Endothelial cell of umbilical vein (primary cell): ENCODE measurements around the gene RIMOC1. TPM values are rescaled to one million over a fixed set of nuclear protein-coding genes. Genes with fewer than 3 reads are reported as not detected.

Experiments
- BruUV-seq: library from RNA; stranded (reverse); fragments of 400-500 nt; replicated peaks from 2 replicates; lab custom pipeline; 2021; lab: Mats Ljungman, UMichigan
- CTCF ChIA-PET: fragments of 300-600, 350-600 bp; sonication (Branson Sonifier 250); formaldehyde crosslinking; loops from one replicate; lab custom pipeline; 2021; ENCODE audit warnings: antibody characterized with exemption, inconsistent platforms; lab: Charles Lee
- POLR2A ChIA-PET: fragments of 300-600, 350-600 bp; sonication (Branson Sonifier 250); formaldehyde crosslinking; loops from one replicate; lab custom pipeline; 2021; ENCODE audit warnings: antibody characterized with exemption, inconsistent platforms; lab: Charles Lee
- DNase-seq: peaks from one replicate; pipeline ENCODE4 v3.0.0-alpha.2; 2011; ENCODE audit warnings: low read depth, low spot score
- FAIRE-seq: peaks from 2 replicates; lab custom pipeline; 2011; peaks lifted over from hg19 to GRCh38; lab: Jason Lieb, UNC
- H2AFZ ChIP-seq: 2 replicates; pipeline ENCODE4 v1.6.0; 2012; ENCODE audit warnings: low read depth, low read length, control low read depth, inconsistent platforms
- H3K27ac ChIP-seq: 2 replicates; pipeline ENCODE4 v1.5.1; 2011; ENCODE audit warnings: low read depth, mild to moderate bottlenecking, control low read depth, low read length, moderate library complexity; ENCODE audit not compliant: insufficient read depth
- H3K27me3 ChIP-seq, 2 experiments: 2 replicates each; pipeline versions ENCODE4 v1.6.0 to v1.6.1; 2011; ENCODE audit warnings: low read length in 2 of 2, mixed read lengths in 1 of 2; ENCODE audit not compliant: control insufficient read depth in 2 of 2, insufficient read depth in 2 of 2
- H3K36me3 ChIP-seq, 2 experiments: 2 replicates in 1 of 2; 3 replicates in 1 of 2; pipeline ENCODE4 v1.5.1; 2011; ENCODE audit warnings: low read length in 2 of 2, mild to moderate bottlenecking in 1 of 2, moderate library complexity in 1 of 2; ENCODE audit not compliant: control insufficient read depth in 2 of 2, insufficient read depth in 2 of 2; ENCODE audit errors: extremely low read depth in 1 of 2
- H3K4me1 ChIP-seq: 3 replicates; pipeline ENCODE4 v1.5.1; 2011; ENCODE audit warnings: mild to moderate bottlenecking, low read length; ENCODE audit not compliant: control insufficient read depth, insufficient read depth; ENCODE audit errors: extremely low read depth
- H3K4me2 ChIP-seq: 2 replicates; pipeline ENCODE4 v1.6.1; 2011; ENCODE audit warnings: low read length, control low read depth, mixed read lengths; ENCODE audit not compliant: insufficient read depth
- H3K4me3 ChIP-seq, 3 experiments: fragments of 200-600 bp in 1 of 3; sonication (generic), shearing (Covaris generic) in 1 of 3; replicated peaks in 1 of 3; 2 replicates each; pipeline ENCODE4 v1.5.1; 2011 to 2016; ENCODE audit warnings: control low read depth in 3 of 3, low read length in 3 of 3, mild to moderate bottlenecking in 2 of 3, inconsistent platforms in 1 of 3, low read depth in 1 of 3, moderate library complexity in 1 of 3; ENCODE audit not compliant: insufficient read depth in 1 of 3
- H3K79me2 ChIP-seq: 2 replicates; pipeline ENCODE4 v1.6.0; 2012; ENCODE audit warnings: low read length, inconsistent platforms; ENCODE audit not compliant: control insufficient read depth, insufficient read depth
- H3K9ac ChIP-seq: replicated peaks from 2 replicates; pipeline ENCODE3; 2011; ENCODE audit warnings: low read length, control low read depth; ENCODE audit not compliant: insufficient read depth; ENCODE audit errors: extremely low read depth
- H3K9me1 ChIP-seq: replicated peaks from 3 replicates; pipeline ENCODE4 v1.6.0; 2011; ENCODE audit warnings: mild to moderate bottlenecking, low read length; ENCODE audit not compliant: control insufficient read depth, insufficient read depth; ENCODE audit errors: extremely low read depth
- H3K9me3 ChIP-seq: replicated peaks from 2 replicates; pipeline ENCODE4 v1.5.1; 2012; ENCODE audit warnings: low read length, inconsistent platforms; ENCODE audit not compliant: control insufficient read depth, insufficient read depth
- H4K20me1 ChIP-seq: replicated peaks from 2 replicates; pipeline ENCODE3; 2011; ENCODE audit warnings: mild to moderate bottlenecking, low read length; ENCODE audit not compliant: control insufficient read depth, insufficient read depth; ENCODE audit errors: extremely low read depth
- EZH2 ChIP-seq: IDR thresholded peaks from 2 replicates; pipeline ENCODE4 v1.6.1; 2012; ENCODE audit warnings: borderline replicate concordance, low read depth, mild to moderate bottlenecking, moderate library complexity, low read length, inconsistent platforms; ENCODE audit not compliant: severe bottlenecking
- FOS ChIP-seq: IDR thresholded peaks from 2 replicates; pipeline ENCODE4 v1.6.1; 2011; ENCODE audit warnings: mild to moderate bottlenecking, low read length, moderate library complexity, borderline replicate concordance; ENCODE audit not compliant: insufficient read depth
- GATA2 ChIP-seq: IDR thresholded peaks from 2 replicates; pipeline ENCODE4 v1.7.0; 2011; ENCODE audit warnings: low read depth, mild to moderate bottlenecking, moderate library complexity, mixed read lengths, low read length; ENCODE audit not compliant: insufficient read length, insufficient read depth
- JUN ChIP-seq: IDR thresholded peaks from 2 replicates; pipeline ENCODE4 v1.6.1; 2011; ENCODE audit warnings: borderline replicate concordance, low read depth; ENCODE audit not compliant: insufficient read length, insufficient read depth
- MYC ChIP-seq: IDR thresholded peaks from one replicate; pipeline ENCODE4 v1.6.1; 2011; ENCODE audit warnings: mild to moderate bottlenecking, low read depth, low read length
- POLR2A ChIP-seq: IDR thresholded peaks from 2 replicates; pipeline ENCODE4 v1.6.1; 2012; ENCODE audit warnings: low read depth, mild to moderate bottlenecking, control low read depth, low read length
- POLR2AphosphoS5 ChIP-seq: IDR thresholded peaks from 2 replicates; pipeline ENCODE4 v1.6.1; 2012; ENCODE audit warnings: low read depth, mild to moderate bottlenecking, control low read depth, low read length, moderate library complexity; ENCODE audit not compliant: insufficient read depth
- dilution Hi-C: fragments of 300-500 bp; cut with MboI; formaldehyde crosslinking; loops from one replicate; pipeline ENCODE4 v1.15.0; 2019; ENCODE audit warnings: low sequenced_read_pairs; ENCODE audit not compliant: extremely low pct_ligation_motif_present
- intact Hi-C: fragments of 100-400 bp; cut with micrococcal nuclease; formaldehyde crosslinking; loops from one replicate; pipeline ENCODE4 v1.10.0; 2022
- polyA plus RNA-seq, 4 experiments: library from polyadenylated mRNA; depleted of rRNA in 3 of 4; stranded (reverse) in 3 of 4; unstranded in 1 of 4; fragments of >200 nt; gene quantifications; 2 replicates each; pipeline versions ENCODE4 v1.2.1 to v1.2.3, GENCODE V29; 2011 to 2012; ENCODE audit warnings: missing spikeins in 1 of 4
- total RNA-seq: library from RNA; stranded (reverse); gene quantifications from 2 replicates; pipeline ENCODE4 v1.2.3, GENCODE V29; 2021
- TF ChIP-seq, protein P1 (sequence below): IDR thresholded peaks from 2 replicates; pipeline ENCODE4 v1.6.1; 2011; ENCODE audit not compliant: insufficient read depth, insufficient read length
- TF ChIP-seq, protein P2 (sequence below), 2 donors: IDR thresholded peaks; 1 replicate in 1 of 2; 2 replicates in 1 of 2; pipeline ENCODE4 v1.5.1; 2011; ENCODE audit warnings: low read length in 2 of 2, mild to moderate bottlenecking in 2 of 2, moderate library complexity in 2 of 2, control low read depth in 1 of 2, inconsistent platforms in 1 of 2, low read depth in 1 of 2; ENCODE audit not compliant: insufficient read depth in 1 of 2; ENCODE audit errors: extremely low read depth in 1 of 2

RIMOC1 gene
- total and polyA plus RNA-seq, 2 donors (not counting 3 experiments of a cell fraction or from before 2014, with no cell fraction given) = 15.7 to 32.0 TPM

DNA sequence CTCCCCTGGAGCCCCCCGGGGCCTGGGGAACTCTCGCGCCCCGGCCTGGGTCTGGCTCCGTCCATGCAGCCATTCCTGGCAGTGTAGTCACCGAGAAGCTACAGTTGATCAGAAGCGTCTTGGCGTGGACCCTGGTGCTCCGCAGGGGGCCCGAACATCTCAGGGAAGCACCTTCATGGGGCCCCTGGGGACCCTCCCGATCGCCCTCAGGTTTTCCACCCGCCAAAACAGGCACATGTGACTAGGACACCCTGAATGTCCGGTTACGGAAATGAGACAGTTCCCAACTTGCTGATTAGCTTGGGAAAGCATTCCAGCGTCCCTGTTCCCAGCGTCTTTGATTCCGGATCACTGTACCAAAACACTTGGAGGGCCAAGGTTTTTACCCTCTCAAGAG is 21.4 kb downstream of the RIMOC1 start:
- peak overlapping the region; percentile 83 for H2AFZ ChIP-seq
- intact Hi-C loops = loop anchor here (1.0 to 10.0 kb wide), 6 partner anchors 21 to 1559 kb away; partner anchors contain the start of genes OXCT1, RIMOC1, TMEM267 and ZNF131
- TSS peak; percentile 46 for BruUV-seq
- H3K9me3 ChIP-seq = no peaks in the 10 kb centered on the region
- FAIRE-seq = peak; percentile 28
- peak overlapping the region; percentile 27 to 77 (median 66) for H3K4me3 ChIP-seq
- peak; percentile 75 for DNase-seq
- H3K4me2 ChIP-seq = peak overlapping the region; percentile 81
- no peaks in the 10 kb centered on the region for H3K79me2 ChIP-seq
- dilution Hi-C loops = no loop called here
- peak overlapping the region; percentile 92 for H3K27ac ChIP-seq
- POLR2A ChIA-PET = interaction anchor here (1.8 kb wide), 1 partner anchor 21 kb away, joined by 4 read pairs; the partner anchor contains the start of gene RIMOC1
- H3K9ac ChIP-seq = peak overlapping the region; percentile 92
- H3K27me3 ChIP-seq = no peaks in the 10 kb centered on the region
- H3K36me3 ChIP-seq = no peaks in the 10 kb centered on the region
- no peaks in the 10 kb centered on the region for H3K9me1 ChIP-seq
- TF ChIP-seq JUN (peak; percentile 18), POLR2AphosphoS5 (peak; percentile 0), POLR2A (no peak), GATA2 (peak; percentile 48), FOS (peak; percentile 43), EZH2 (no peak), MYC (no peak)
- TF ChIP-seq, protein P1, sequence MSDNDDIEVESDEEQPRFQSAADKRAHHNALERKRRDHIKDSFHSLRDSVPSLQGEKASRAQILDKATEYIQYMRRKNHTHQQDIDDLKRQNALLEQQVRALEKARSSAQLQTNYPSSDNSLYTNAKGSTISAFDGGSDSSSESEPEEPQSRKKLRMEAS = no peak
- TF ChIP-seq, protein P2, sequence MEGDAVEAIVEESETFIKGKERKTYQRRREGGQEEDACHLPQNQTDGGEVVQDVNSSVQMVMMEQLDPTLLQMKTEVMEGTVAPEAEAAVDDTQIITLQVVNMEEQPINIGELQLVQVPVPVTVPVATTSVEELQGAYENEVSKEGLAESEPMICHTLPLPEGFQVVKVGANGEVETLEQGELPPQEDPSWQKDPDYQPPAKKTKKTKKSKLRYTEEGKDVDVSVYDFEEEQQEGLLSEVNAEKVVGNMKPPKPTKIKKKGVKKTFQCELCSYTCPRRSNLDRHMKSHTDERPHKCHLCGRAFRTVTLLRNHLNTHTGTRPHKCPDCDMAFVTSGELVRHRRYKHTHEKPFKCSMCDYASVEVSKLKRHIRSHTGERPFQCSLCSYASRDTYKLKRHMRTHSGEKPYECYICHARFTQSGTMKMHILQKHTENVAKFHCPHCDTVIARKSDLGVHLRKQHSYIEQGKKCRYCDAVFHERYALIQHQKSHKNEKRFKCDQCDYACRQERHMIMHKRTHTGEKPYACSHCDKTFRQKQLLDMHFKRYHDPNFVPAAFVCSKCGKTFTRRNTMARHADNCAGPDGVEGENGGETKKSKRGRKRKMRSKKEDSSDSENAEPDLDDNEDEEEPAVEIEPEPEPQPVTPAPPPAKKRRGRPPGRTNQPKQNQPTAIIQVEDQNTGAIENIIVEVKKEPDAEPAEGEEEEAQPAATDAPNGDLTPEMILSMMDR (IDR thresholded peaks at IDR 0.05; ENCODE audit: extremely low read depth in 1 of 2, insufficient read depth in 1 of 2, low read depth in 1 of 2, low read length in 2 of 2) = no peak
- H3K4me1 ChIP-seq = peaks cover 22% of the 10 kb centered on the region
- no peaks in the 10 kb centered on the region for H4K20me1 ChIP-seq
- CTCF ChIA-PET = interaction anchor here (0.7 to 1.7 kb wide), 9 partner anchors 9 to 964 kb away, joined by 3 to 7 read pairs (median 3); partner anchors contain the start of genes GHR and RIMOC1
